Ascending aorta (tissue), 2 donors: ENCODE measurements around the gene GHRHR. TPM values are rescaled to one million over a fixed set of nuclear protein-coding genes. Genes with fewer than 3 reads are reported as not detected.

Experiments used
- DNase-seq, 2 donors: peaks; one replicate each; pipeline ENCODE4 v3.0.0-alpha.2; 2019; ENCODE audit warnings: low spot score in 2 of 2
- H3K27ac ChIP-seq, 2 donors: fragments of 200-600 bp; sonication (generic); one replicate each; pipeline ENCODE4 v1.5.1; 2016 to 2017; ENCODE audit warnings: mild to moderate bottlenecking in 1 of 2
- H3K27me3 ChIP-seq: fragments of 200-600 bp; sonication (generic); one replicate; pipeline ENCODE4 v1.5.1; 2017
- H3K36me3 ChIP-seq, 2 donors: fragments of 200-600 bp; sonication (generic); one replicate each; pipeline ENCODE4 v1.5.1; 2016
- H3K4me1 ChIP-seq, 2 donors: fragments of 200-600 bp; sonication (generic); one replicate each; pipeline ENCODE4 v1.5.1; 2016 to 2017; ENCODE audit warnings: mild to moderate bottlenecking in 1 of 2
- H3K4me3 ChIP-seq, 2 donors: fragments of 200-600 bp; sonication (generic); one replicate each; pipeline ENCODE4 v1.5.1; 2016 to 2017; ENCODE audit warnings: mild to moderate bottlenecking in 1 of 2
- H3K9me3 ChIP-seq, 2 donors: fragments of 200-600 bp; sonication (generic); one replicate each; pipeline ENCODE4 v1.5.1; 2016
- CTCF ChIP-seq, 3 experiments: fragments of 200-600 bp in 2 of 3; fragments of 450-650 bp in 1 of 3; sonication (generic) in 2 of 3; IDR thresholded peaks; one replicate each; pipeline ENCODE4 v1.5.1; 2016 to 2019; ENCODE audit warnings: antibody characterized with exemption in 3 of 3, mild to moderate bottlenecking in 1 of 3, moderate library complexity in 1 of 3
- intact Hi-C: fragments of 100-400 bp; cut with DNase I; formaldehyde crosslinking; loops from one replicate; pipeline ENCODE4 v1.15.1; 2023
- total RNA-seq: library from RNA; depleted of rRNA; stranded (reverse); fragments of >200 nt; gene quantifications from one replicate; pipeline ENCODE4 v1.1.0, GENCODE V29; 2016

GHRHR gene
- total RNA-seq, 1 donor from 2014 or later = not detected

- no peaks in the 10 kb centered on the region for H3K9me3 ChIP-seq
- no peak for TF ChIP-seq CTCF (IDR thresholded peaks at IDR 0.05)
- no peaks in the 10 kb centered on the region for H3K36me3 ChIP-seq
- intact Hi-C loops = no loop called here
- no peak overlapping the region for H3K4me3 ChIP-seq
- no peak overlapping the region for H3K27ac ChIP-seq
- DNase-seq = no peak
- H3K27me3 ChIP-seq = no peaks in the 10 kb centered on the region
- H3K4me1 ChIP-seq = peaks cover 0 to 6% of the 10 kb centered on the region in 2 donors
These were observed 26.3 kb downstream of the GHRHR start for GRCh38 chr7:30989824-30990672.

- no peaks in the 10 kb centered on the region for H3K4me1 ChIP-seq
- no peak for TF ChIP-seq CTCF (IDR thresholded peaks at IDR 0.05)
- H3K36me3 ChIP-seq = no peaks in the 10 kb centered on the region
- no peaks in the 10 kb centered on the region for H3K9me3 ChIP-seq
- no peak overlapping the region for H3K4me3 ChIP-seq
- DNase-seq = no peak
- intact Hi-C loops = no loop called here
- H3K27me3 ChIP-seq = no peaks in the 10 kb centered on the region
- H3K27ac ChIP-seq = no peak overlapping the region
These were observed 27.0 kb downstream of the GHRHR start for GRCh38 chr7:30990673-30991170.

- Histone ChIP-seq H3K4me3 (no peak overlapping the region), H3K4me1 (no peaks in the 10 kb centered on the region), H3K27ac (no peak overlapping the region), H3K36me3 (no peaks in the 10 kb centered on the region), H3K9me3 (no peaks in the 10 kb centered on the region), H3K27me3 (no peaks in the 10 kb centered on the region)
- TF ChIP-seq CTCF (IDR thresholded peaks at IDR 0.05) = no peak
- intact Hi-C loops = no loop called here
- no peak for DNase-seq
These were observed 28.7 kb downstream of the GHRHR start for GRCh38 chr7:30992414-30992813.

GRCh38 chr7:30994206-30995100, 30.7 kb downstream of the GHRHR start:
- no peak for TF ChIP-seq CTCF (IDR thresholded peaks at IDR 0.05)
- H3K4me3 ChIP-seq = no peak overlapping the region
- no peaks in the 10 kb centered on the region for H3K9me3 ChIP-seq
- DNase-seq = no peak
- no peaks in the 10 kb centered on the region for H3K36me3 ChIP-seq
- no peaks in the 10 kb centered on the region for H3K27me3 ChIP-seq
- intact Hi-C loops = no loop called here
- H3K27ac ChIP-seq = no peak overlapping the region
- no peaks in the 10 kb centered on the region for H3K4me1 ChIP-seq

GRCh38 chr7:30995536-30995935, 31.8 kb downstream of the GHRHR start:
- Histone ChIP-seq H3K27ac (no peak overlapping the region), H3K4me1 (no peaks in the 10 kb centered on the region), H3K36me3 (no peaks in the 10 kb centered on the region), H3K27me3 (no peaks in the 10 kb centered on the region), H3K9me3 (no peaks in the 10 kb centered on the region), H3K4me3 (no peak overlapping the region)
- TF ChIP-seq CTCF (IDR thresholded peaks at IDR 0.05) = no peak
- DNase-seq = no peak
- intact Hi-C loops = no loop called here
